NT2/D1 (cell line): ENCODE data around the gene PRM1.

ENCODE experiments used
- DNase-seq: peaks from one replicate; pipeline ENCODE4 v3.0.0-alpha.2; 2011; ENCODE audit warnings: low read depth, low spot score
- H3K27me3 ChIP-seq: 2 replicates; pipeline ENCODE4 v1.6.0; 2011; ENCODE audit warnings: mild to moderate bottlenecking; ENCODE audit not compliant: insufficient read length, insufficient read depth
- H3K36me3 ChIP-seq: 2 replicates; pipeline ENCODE4 v1.6.1; 2011; ENCODE audit warnings: mild to moderate bottlenecking, low read length, mixed read lengths; ENCODE audit not compliant: insufficient read depth, insufficient read length
- H3K4me1 ChIP-seq: 2 replicates; pipeline ENCODE4 v1.5.1; 2011; ENCODE audit not compliant: insufficient read depth, insufficient read length
- H3K4me3 ChIP-seq: 2 replicates; pipeline ENCODE4 v1.5.1; 2011; ENCODE audit warnings: low read depth; ENCODE audit not compliant: insufficient read length
- H3K9ac ChIP-seq: 2 replicates; pipeline ENCODE4 v1.6.0; 2011; ENCODE audit warnings: low read depth; ENCODE audit not compliant: insufficient read length
- H3K9me3 ChIP-seq: 2 replicates; pipeline ENCODE4 v1.5.1; 2011; ENCODE audit warnings: mild to moderate bottlenecking, low read length; ENCODE audit not compliant: insufficient read depth
- SUZ12 ChIP-seq: IDR thresholded peaks from 2 replicates; pipeline ENCODE4 v1.6.1; 2011; ENCODE audit not compliant: insufficient read length, insufficient read depth; ENCODE audit errors: extremely low read depth
- YY1 ChIP-seq: IDR thresholded peaks from 2 replicates; pipeline ENCODE4 v1.6.1; 2011; ENCODE audit not compliant: insufficient read length, insufficient read depth
- ZNF274 ChIP-seq: IDR thresholded peaks from 2 replicates; pipeline ENCODE4 v1.6.1; 2011; ENCODE audit warnings: mild to moderate bottlenecking, low read depth, low read length

Gene PRM1

GRCh38 chr16:11280616-11281522, at the start of gene PRM1:
Gene PRM1 (minus strand): TSS chr16:11281330. CDS start chr16:11281238, 92 bp downstream.
- no peaks in the 10 kb centered on the region for H3K27me3 ChIP-seq
- TF ChIP-seq ZNF274 (no peak), YY1 (no peak), SUZ12 (no peak)
- DNase-seq = no peak
- no peak within 1 kb of the TSS for H3K9ac ChIP-seq
- H3K9me3 ChIP-seq = peaks cover 3% of the 10 kb centered on the region; the same call in 1 of the 2 replicates
- H3K4me3 ChIP-seq = no peak within 1 kb of the TSS
- H3K36me3 ChIP-seq = no peaks in the 10 kb centered on the region
- H3K4me1 ChIP-seq = no peaks in the 10 kb centered on the region

- peaks cover 10% of the 10 kb centered on the region for H3K4me1 ChIP-seq
Observed at GRCh38 chr16:11330526-11331237, 49.6 kb upstream of the PRM1 start.

GRCh38 chr16:11329891-11330290, 48.8 kb upstream of the PRM1 start:
- no peak overlapping the region for H3K9ac ChIP-seq
- peaks cover 10% of the 10 kb centered on the region for H3K4me1 ChIP-seq
- no peaks in the 10 kb centered on the region for H3K36me3 ChIP-seq
- DNase-seq = no peak
- H3K4me3 ChIP-seq = no peak overlapping the region
- H3K27me3 ChIP-seq = no peaks in the 10 kb centered on the region
- no peak for TF ChIP-seq SUZ12
- TF ChIP-seq YY1 = no peak
- peaks cover 24% of the 10 kb centered on the region; the same call in 1 of the 2 replicates for H3K9me3 ChIP-seq

More at GRCh38 chr16:11330526-11331237, 49.6 kb upstream of the PRM1 start:
- H3K9me3 ChIP-seq = peaks cover 27% of the 10 kb centered on the region; the same call in 1 of the 2 replicates
- DNase-seq = no peak
- no peak for TF ChIP-seq SUZ12
- TF ChIP-seq YY1 = no peak
- no peak for TF ChIP-seq ZNF274
- H3K4me3 ChIP-seq = no peak overlapping the region
- H3K36me3 ChIP-seq = no peaks in the 10 kb centered on the region
- no peak overlapping the region for H3K9ac ChIP-seq
- H3K27me3 ChIP-seq = no peaks in the 10 kb centered on the region

- peaks cover 10% of the 10 kb centered on the region for H3K4me1 ChIP-seq
- H3K36me3 ChIP-seq = no peaks in the 10 kb centered on the region
- H3K9ac ChIP-seq = peak overlapping the region; percentile 47
- TF ChIP-seq ZNF274 = no peak
- TF ChIP-seq YY1 = no peak
- no peak for TF ChIP-seq SUZ12
- peak overlapping the region; percentile 6 for H3K4me3 ChIP-seq
- no peak for DNase-seq
- no peaks in the 10 kb centered on the region for H3K27me3 ChIP-seq
- peaks cover 17% of the 10 kb centered on the region; the same call in 1 of the 2 replicates for H3K9me3 ChIP-seq
Observed at GRCh38 chr16:11329071-11329491, 48.0 kb upstream of the PRM1 start.

GRCh38 chr16:11328172-11329070, 47.3 kb upstream of the PRM1 start:
- Histone ChIP-seq H3K9ac (peak overlapping the region; percentile 47), H3K27me3 (no peaks in the 10 kb centered on the region), H3K9me3 (peaks cover 17% of the 10 kb centered on the region; the same call in 1 of the 2 replicates), H3K36me3 (no peaks in the 10 kb centered on the region), H3K4me3 (peak overlapping the region; percentile 6), H3K4me1 (peaks cover 10% of the 10 kb centered on the region)
- DNase-seq = peak; percentile 97
- TF ChIP-seq ZNF274 (no peak), YY1 (no peak), SUZ12 (no peak)

- DNase-seq = no peak
- Histone ChIP-seq H3K9ac (peak overlapping the region; percentile 4), H3K36me3 (no peaks in the 10 kb centered on the region), H3K4me1 (peaks cover 10% of the 10 kb centered on the region), H3K4me3 (no peak overlapping the region), H3K27me3 (no peaks in the 10 kb centered on the region), H3K9me3 (peaks cover 17% of the 10 kb centered on the region; the same call in 1 of the 2 replicates)
- TF ChIP-seq SUZ12 (no peak), ZNF274 (no peak), YY1 (no peak)
Observed at GRCh38 chr16:11327277-11328171, 46.4 kb upstream of the PRM1 start.
